GM10266 (cell line): ENCODE results near the gene ZNHIT1.
A peak's percentile ranks its signal among the peaks of the same experiment; 100 is the strongest.

Source experiments
- DNase-seq: peaks from one replicate; pipeline ENCODE4 v3.0.0; 2012; ENCODE audit errors: extremely low spot score
- CTCF ChIP-seq: IDR thresholded peaks from 2 replicates; pipeline ENCODE4 v1.5.1; 2012; ENCODE audit warnings: mild to moderate bottlenecking, low read depth; ENCODE audit not compliant: control insufficient read depth, insufficient read depth; ENCODE audit errors: missing control alignments

ZNHIT1 gene

GRCh38 chr7:101235050-101235449 lies 17.1 kb downstream of the ZNHIT1 start:
- TF ChIP-seq CTCF: peak; percentile 30
- DNase-seq: no peak

- no peak for DNase-seq
- no peak for TF ChIP-seq CTCF
These were observed 17.6 kb downstream of the ZNHIT1 start for GRCh38 chr7:101235522-101235921.

- no peak for TF ChIP-seq CTCF
- DNase-seq: no peak
These were observed 18.4 kb downstream of the ZNHIT1 start for GRCh38 chr7:101236292-101236835.

- DNase-seq: peak; percentile 18
- no peak for TF ChIP-seq CTCF
These were observed 19.5 kb downstream of the ZNHIT1 start, which contains the start of gene CLDN15 for GRCh38 chr7:101237206-101238067. CLDN15 (minus strand) TSS chr7:101237802; CDS start chr7:101237581, 221 bp downstream.

- DNase-seq: no peak
- TF ChIP-seq CTCF: no peak
These were observed 20.5 kb downstream of the ZNHIT1 start for GRCh38 chr7:101238226-101239182.

GRCh38 chr7:101239191-101239950 lies 21.4 kb downstream of the ZNHIT1 start:
- no peak for DNase-seq
- no peak for TF ChIP-seq CTCF
